BLaER1 (cell line): ENCODE data around the gene POLE.
A peak's percentile ranks its signal among the peaks of the same experiment; 100 is the strongest.

Source experiments
- H3K27ac ChIP-seq: shearing (Covaris generic); formaldehyde crosslinking; 2 replicates; pipeline ENCODE4 v1.8.1; 2022
- H3K27me3 ChIP-seq: shearing (Covaris generic); formaldehyde crosslinking; 2 replicates; pipeline ENCODE4 v1.8.1; 2022
- H3K36me3 ChIP-seq: shearing (Covaris generic); formaldehyde crosslinking; 2 replicates; pipeline ENCODE4 v1.8.1; 2022
- H3K4me1 ChIP-seq: shearing (Covaris generic); formaldehyde crosslinking; 2 replicates; pipeline ENCODE4 v1.8.1; 2022
- H3K4me2 ChIP-seq: shearing (Covaris generic); formaldehyde crosslinking; 2 replicates; pipeline ENCODE4 v1.8.1; 2022
- H3K4me3 ChIP-seq: shearing (Covaris generic); formaldehyde crosslinking; 2 replicates; pipeline ENCODE4 v1.8.1; 2022
- H3K9ac ChIP-seq: shearing (Covaris generic); formaldehyde crosslinking; 2 replicates; pipeline ENCODE4 v1.8.1; 2022
- H3K9me3 ChIP-seq: shearing (Covaris generic); formaldehyde crosslinking; 2 replicates; pipeline ENCODE4 v1.8.1; 2022
- H4K20me1 ChIP-seq: shearing (Covaris generic); formaldehyde crosslinking; 2 replicates; pipeline ENCODE4 v1.8.1; 2022
- Cebpa-rat ChIP-seq: shearing (Covaris generic); IDR thresholded peaks from 2 replicates; pipeline ENCODE4 v1.8.1; 2022

POLE gene

GRCh38 chr12:132619386-132620112, 67.6 kb downstream of the POLE start:
- Histone ChIP-seq H3K4me1 (peaks cover 3% of the 10 kb centered on the region; the same call in 1 of the 2 replicates), H3K36me3 (peaks cover 23% of the 10 kb centered on the region), H3K9me3 (peaks cover 34% of the 10 kb centered on the region), H3K27me3 (peaks cover 58% of the 10 kb centered on the region), H3K9ac (no peak overlapping the region), H3K27ac (no peak overlapping the region), H3K4me2 (no peak overlapping the region), H3K4me3 (no peak overlapping the region), H4K20me1 (peaks cover 41% of the 10 kb centered on the region)
- no peak for TF ChIP-seq Cebpa-rat

- no peak overlapping the region for H3K9ac ChIP-seq
- H3K27ac ChIP-seq = no peak overlapping the region
- H3K4me2 ChIP-seq = no peak overlapping the region
- H3K4me1 ChIP-seq = peaks cover 4% of the 10 kb centered on the region; the same call in 1 of the 2 replicates
- peaks cover 18% of the 10 kb centered on the region for H3K36me3 ChIP-seq
- H3K27me3 ChIP-seq = peaks cover 58% of the 10 kb centered on the region
- no peak for TF ChIP-seq Cebpa-rat
- peaks cover 34% of the 10 kb centered on the region for H3K9me3 ChIP-seq
- H4K20me1 ChIP-seq = peaks cover 36% of the 10 kb centered on the region
- H3K4me3 ChIP-seq = no peak overlapping the region
Observed at GRCh38 chr12:132619071-132619385, 68.1 kb downstream of the POLE start.

GRCh38 chr12:132618683-132619043, 68.5 kb downstream of the POLE start, which contains the start of gene P2RX2:
P2RX2 (plus strand) TSS chr12:132618776; CDS start chr12:132618817, 41 bp downstream.
- peaks cover 34% of the 10 kb centered on the region for H3K9me3 ChIP-seq
- H4K20me1 ChIP-seq = peaks cover 32% of the 10 kb centered on the region
- peaks cover 14% of the 10 kb centered on the region for H3K36me3 ChIP-seq
- H3K9ac ChIP-seq = no peak within 1 kb of the TSS
- H3K27me3 ChIP-seq = peaks cover 58% of the 10 kb centered on the region
- H3K27ac ChIP-seq = no peak within 1 kb of the TSS
- peaks cover 4% of the 10 kb centered on the region; the same call in 1 of the 2 replicates for H3K4me1 ChIP-seq
- TF ChIP-seq Cebpa-rat = no peak
- H3K4me3 ChIP-seq = no peak within 1 kb of the TSS
- H3K4me2 ChIP-seq = no peak within 1 kb of the TSS

GRCh38 chr12:132617822-132618682, 69.1 kb downstream of the POLE start:
- Histone ChIP-seq H3K27ac (no peak overlapping the region), H3K9ac (no peak overlapping the region), H4K20me1 (peaks cover 26% of the 10 kb centered on the region), H3K36me3 (peaks cover 8% of the 10 kb centered on the region), H3K4me2 (no peak overlapping the region), H3K9me3 (peaks cover 34% of the 10 kb centered on the region), H3K4me3 (no peak overlapping the region), H3K4me1 (peaks cover 4% of the 10 kb centered on the region; the same call in 1 of the 2 replicates), H3K27me3 (peaks cover 58% of the 10 kb centered on the region)
- TF ChIP-seq Cebpa-rat = no peak

GRCh38 chr12:132617135-132617701, 69.9 kb downstream of the POLE start:
- Histone ChIP-seq H3K9ac (no peak overlapping the region), H3K4me1 (peaks cover 10% of the 10 kb centered on the region; the same call in 1 of the 2 replicates), H4K20me1 (peaks cover 18% of the 10 kb centered on the region), H3K4me3 (0 out of 2 replicates have a peak overlapping the region, but pooled peaks have one; percentile 16), H3K27ac (no peak overlapping the region), H3K36me3 (no peaks in the 10 kb centered on the region), H3K9me3 (peaks cover 34% of the 10 kb centered on the region), H3K27me3 (peaks cover 58% of the 10 kb centered on the region), H3K4me2 (no peak overlapping the region)
- TF ChIP-seq Cebpa-rat = no peak

- Histone ChIP-seq H3K36me3 (no peaks in the 10 kb centered on the region), H3K9ac (no peak overlapping the region), H3K9me3 (peaks cover 42% of the 10 kb centered on the region), H3K4me1 (peaks cover 14% of the 10 kb centered on the region), H3K27me3 (peaks cover 60% of the 10 kb centered on the region), H3K27ac (no peak overlapping the region), H3K4me2 (no peak overlapping the region), H3K4me3 (no peak overlapping the region), H4K20me1 (peaks cover 4% of the 10 kb centered on the region)
- no peak for TF ChIP-seq Cebpa-rat
Observed at GRCh38 chr12:132615579-132616038, 71.5 kb downstream of the POLE start.

- Histone ChIP-seq H3K9me3 (peaks cover 42% of the 10 kb centered on the region), H3K36me3 (no peaks in the 10 kb centered on the region), H3K4me2 (peak overlapping the region; percentile 14; the same call in 1 of the 2 replicates), H3K27ac (no peak overlapping the region), H3K27me3 (peaks cover 60% of the 10 kb centered on the region), H3K4me1 (peaks cover 20% of the 10 kb centered on the region), H4K20me1 (no peaks in the 10 kb centered on the region), H3K9ac (no peak overlapping the region), H3K4me3 (no peak overlapping the region)
- TF ChIP-seq Cebpa-rat = no peak
Observed at GRCh38 chr12:132614861-132615578, 72.1 kb downstream of the POLE start.

GRCh38 chr12:132614029-132614428, 73.1 kb downstream of the POLE start:
- no peaks in the 10 kb centered on the region for H3K36me3 ChIP-seq
- H3K9ac ChIP-seq = no peak overlapping the region
- no peak overlapping the region for H3K27ac ChIP-seq
- no peak for TF ChIP-seq Cebpa-rat
- peaks cover 30% of the 10 kb centered on the region for H3K4me1 ChIP-seq
- no peak overlapping the region for H3K4me3 ChIP-seq
- H3K27me3 ChIP-seq = peaks cover 61% of the 10 kb centered on the region
- H3K9me3 ChIP-seq = peaks cover 42% of the 10 kb centered on the region
- H3K4me2 ChIP-seq = no peak overlapping the region
- no peaks in the 10 kb centered on the region for H4K20me1 ChIP-seq

GRCh38 chr12:132611620-132612019, 75.5 kb downstream of the POLE start:
- H3K27me3 ChIP-seq = peaks cover 48% of the 10 kb centered on the region
- peaks cover 40% of the 10 kb centered on the region for H3K4me1 ChIP-seq
- no peak overlapping the region for H3K9ac ChIP-seq
- no peak overlapping the region for H3K4me3 ChIP-seq
- peaks cover 20% of the 10 kb centered on the region for H3K9me3 ChIP-seq
- TF ChIP-seq Cebpa-rat = no peak
- no peaks in the 10 kb centered on the region for H4K20me1 ChIP-seq
- no peaks in the 10 kb centered on the region for H3K36me3 ChIP-seq
- no peak overlapping the region for H3K4me2 ChIP-seq
- H3K27ac ChIP-seq = no peak overlapping the region
